ENCODE data around the gene SDCCAG8. TPM values are rescaled to one million over a fixed set of nuclear protein-coding genes. Genes with fewer than 3 reads are reported as not detected.
A peak's percentile ranks its signal among the peaks of the same experiment; 100 is the strongest.

Gene SDCCAG8
- total RNA-seq, 1 donor from 2014 or later = 41.2 TPM

DNA sequence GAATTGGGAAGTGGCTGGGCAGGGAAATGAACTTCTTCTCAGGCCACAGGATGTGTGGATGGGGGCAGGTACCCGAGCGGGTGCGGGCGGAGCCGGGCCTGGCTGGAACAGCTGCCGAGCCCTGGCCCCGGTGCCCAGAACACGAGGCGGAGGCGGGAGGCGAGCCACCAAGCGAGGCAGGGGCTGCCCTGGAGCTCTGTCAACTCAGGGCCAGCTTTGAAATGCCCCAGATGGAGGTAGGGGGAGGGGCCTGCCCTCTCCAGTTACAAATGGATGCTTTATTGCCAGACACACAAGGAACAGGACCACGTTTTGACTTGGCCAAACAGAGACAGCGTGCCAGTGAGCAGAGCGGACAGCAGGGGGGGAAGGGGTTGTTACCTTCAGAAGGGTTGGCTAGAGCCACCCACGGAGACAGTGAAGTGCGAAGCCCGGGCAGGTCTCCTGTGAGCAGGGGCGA lies 240.4 kb downstream of the SDCCAG8 start:
- Mint-ChIP-seq H3K27ac (no peak overlapping the region), H3K4me1 (peaks cover 13% of the 10 kb centered on the region), H3K4me3 (no peak overlapping the region), H3K27me3 (no peaks in the 10 kb centered on the region), H3K36me3 (ENCODE audit: low read depth) (peaks cover 24% of the 10 kb centered on the region), H3K9me3 (no peaks in the 10 kb centered on the region)
- TF ChIP-seq, protein P1, sequence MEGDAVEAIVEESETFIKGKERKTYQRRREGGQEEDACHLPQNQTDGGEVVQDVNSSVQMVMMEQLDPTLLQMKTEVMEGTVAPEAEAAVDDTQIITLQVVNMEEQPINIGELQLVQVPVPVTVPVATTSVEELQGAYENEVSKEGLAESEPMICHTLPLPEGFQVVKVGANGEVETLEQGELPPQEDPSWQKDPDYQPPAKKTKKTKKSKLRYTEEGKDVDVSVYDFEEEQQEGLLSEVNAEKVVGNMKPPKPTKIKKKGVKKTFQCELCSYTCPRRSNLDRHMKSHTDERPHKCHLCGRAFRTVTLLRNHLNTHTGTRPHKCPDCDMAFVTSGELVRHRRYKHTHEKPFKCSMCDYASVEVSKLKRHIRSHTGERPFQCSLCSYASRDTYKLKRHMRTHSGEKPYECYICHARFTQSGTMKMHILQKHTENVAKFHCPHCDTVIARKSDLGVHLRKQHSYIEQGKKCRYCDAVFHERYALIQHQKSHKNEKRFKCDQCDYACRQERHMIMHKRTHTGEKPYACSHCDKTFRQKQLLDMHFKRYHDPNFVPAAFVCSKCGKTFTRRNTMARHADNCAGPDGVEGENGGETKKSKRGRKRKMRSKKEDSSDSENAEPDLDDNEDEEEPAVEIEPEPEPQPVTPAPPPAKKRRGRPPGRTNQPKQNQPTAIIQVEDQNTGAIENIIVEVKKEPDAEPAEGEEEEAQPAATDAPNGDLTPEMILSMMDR (IDR thresholded peaks at IDR 0.05) = no peak
- DNase-seq (no peak), ATAC-seq (ENCODE audit: low read depth) (no peak)
- intact Hi-C loops (cut with micrococcal nuclease) = no loop called here
- ChIA-PET CTCF (no interaction called here), POLR2A (interaction anchor here (1.6 kb wide), 1 partner anchor 11 kb away, joined by 8 read pairs; no protein-coding TSS in a partner anchor)

DNA sequence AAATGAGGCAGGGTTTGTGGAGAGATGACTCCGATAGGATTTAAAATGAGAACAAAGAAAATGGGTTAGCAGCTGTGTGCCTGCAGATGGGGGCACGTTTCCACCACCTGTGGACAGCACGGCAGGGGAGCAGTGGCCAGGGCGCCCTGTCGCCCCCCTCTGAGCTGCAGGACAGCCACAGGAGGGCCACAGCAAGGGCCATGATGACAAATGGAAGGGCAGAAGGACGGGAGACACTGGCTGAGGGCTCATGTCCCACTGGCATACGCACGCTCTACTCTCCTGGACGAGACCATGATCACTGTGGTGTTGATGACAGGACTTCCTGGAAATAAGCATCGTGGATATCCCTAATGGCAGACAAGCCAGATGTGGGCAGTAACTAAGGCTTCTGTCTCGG lies 241.0 kb downstream of the SDCCAG8 start:
- Mint-ChIP-seq H3K4me1 (peaks cover 13% of the 10 kb centered on the region), H3K4me3 (no peak overlapping the region), H3K9me3 (no peaks in the 10 kb centered on the region), H3K27me3 (no peaks in the 10 kb centered on the region), H3K36me3 (ENCODE audit: low read depth) (peaks cover 25% of the 10 kb centered on the region), H3K27ac (peak overlapping the region; percentile 2)
- TF ChIP-seq, protein P1 (IDR thresholded peaks at IDR 0.05) = no peak
- POLR2A ChIA-PET = interaction anchor here (1.6 kb wide), 1 partner anchor 11 kb away, joined by 8 read pairs; no protein-coding TSS in a partner anchor
- no peak for ATAC-seq (ENCODE audit: low read depth)
- intact Hi-C loops (cut with micrococcal nuclease) = no loop called here
- CTCF ChIA-PET = no interaction called here
- no peak for DNase-seq

DNA sequence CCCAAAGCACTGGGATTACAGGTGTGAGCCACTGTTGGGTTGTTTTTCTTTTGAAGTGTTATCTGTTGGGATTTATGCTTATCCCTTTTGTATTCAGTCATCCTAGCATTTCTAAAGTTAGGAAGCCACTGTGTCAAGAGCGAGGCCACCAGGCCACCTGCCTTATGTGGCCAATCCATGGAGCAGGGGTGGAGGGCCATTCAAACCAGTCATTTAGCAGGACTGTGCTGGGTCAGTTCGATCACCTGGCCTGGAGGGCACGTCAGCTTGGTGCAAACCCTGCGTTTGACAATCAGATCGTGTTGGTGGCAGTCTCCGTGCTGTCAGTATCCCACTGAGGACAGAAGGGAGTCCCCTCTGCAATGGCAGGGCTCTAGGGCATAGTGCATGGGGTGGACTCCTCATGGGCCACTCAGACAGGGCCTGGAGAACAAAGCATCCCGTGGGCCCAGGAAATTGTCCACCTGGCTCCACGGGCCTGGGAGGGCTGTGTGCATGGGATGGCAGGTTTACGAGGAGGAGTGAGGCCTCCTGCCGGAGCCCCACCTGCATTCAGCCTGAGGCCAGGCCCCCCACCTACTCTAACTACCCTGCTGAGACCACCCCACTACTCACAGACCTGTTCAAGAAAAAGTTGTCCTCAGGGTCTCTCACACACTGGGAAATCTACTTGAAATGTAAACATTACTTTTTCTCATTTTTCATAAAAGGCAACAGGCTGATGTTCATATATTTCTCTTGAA lies 242.3 kb downstream of the SDCCAG8 start:
- H3K9me3 Mint-ChIP-seq = no peaks in the 10 kb centered on the region
- ATAC-seq (ENCODE audit: low read depth) (no peak), DNase-seq (no peak)
- TF ChIP-seq, protein P1 (IDR thresholded peaks at IDR 0.05) = no peak
- peaks cover 25% of the 10 kb centered on the region for H3K36me3 Mint-ChIP-seq (ENCODE audit: low read depth)
- H3K27ac Mint-ChIP-seq = no peak overlapping the region
- intact Hi-C loops (cut with micrococcal nuclease) = no loop called here
- H3K27me3 Mint-ChIP-seq = no peaks in the 10 kb centered on the region
- POLR2A ChIA-PET = interaction anchor here (0.6 kb wide), 1 partner anchor 140 kb away, joined by 3 read pairs; no protein-coding TSS in a partner anchor
- no peak overlapping the region for H3K4me3 Mint-ChIP-seq
- CTCF ChIA-PET = no interaction called here
- H3K4me1 Mint-ChIP-seq = peaks cover 13% of the 10 kb centered on the region

DNA sequence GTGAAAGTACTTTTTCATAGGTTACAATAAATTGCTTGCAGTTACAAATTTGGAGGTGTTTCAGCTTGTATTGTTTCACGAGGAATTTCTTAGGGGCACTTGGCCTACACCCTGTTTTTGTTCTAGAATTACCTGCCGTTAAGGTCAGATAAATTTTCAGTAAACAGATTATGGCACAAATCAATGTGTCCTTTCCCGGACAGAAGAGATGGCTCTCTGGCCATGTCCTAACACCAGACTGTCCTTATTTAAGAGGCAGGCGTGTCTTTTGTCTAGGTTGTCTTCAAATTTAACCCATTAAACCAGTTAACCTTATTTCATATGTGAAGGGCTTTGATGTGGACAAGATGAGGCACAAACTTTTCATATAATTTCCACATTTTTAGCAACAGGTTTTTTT lies 243.4 kb downstream of the SDCCAG8 start:
- intact Hi-C loops (cut with micrococcal nuclease) = no loop called here
- DNase-seq = no peak
- Mint-ChIP-seq H3K27ac (no peak overlapping the region), H3K4me3 (no peak overlapping the region), H3K9me3 (no peaks in the 10 kb centered on the region), H3K27me3 (no peaks in the 10 kb centered on the region), H3K4me1 (peaks cover 13% of the 10 kb centered on the region), H3K36me3 (ENCODE audit: low read depth) (peaks cover 19% of the 10 kb centered on the region)
- CTCF ChIA-PET = no interaction called here
- TF ChIP-seq, protein P1 (IDR thresholded peaks at IDR 0.05) = no peak
- ATAC-seq (ENCODE audit: low read depth) = no peak
- POLR2A ChIA-PET = no interaction called here

DNA sequence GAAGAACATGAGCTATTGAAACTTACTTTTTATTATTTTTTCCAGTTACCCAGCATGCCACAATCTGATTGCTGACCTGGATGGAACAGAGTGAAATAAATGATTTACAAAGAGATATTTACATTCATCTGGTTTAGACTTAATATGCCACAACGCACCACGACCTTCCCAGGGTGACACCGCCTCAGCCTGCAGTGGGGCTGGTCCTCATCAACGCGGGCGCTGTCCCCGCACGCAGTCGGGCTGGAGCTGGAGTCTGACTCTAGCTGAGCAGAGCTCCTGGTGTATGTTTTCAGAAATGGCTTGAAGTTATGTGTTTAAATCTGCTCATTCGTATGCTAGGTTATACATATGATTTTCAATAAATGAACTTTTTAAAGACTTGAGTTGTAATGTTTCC lies 243.9 kb downstream of the SDCCAG8 start:
- ATAC-seq (ENCODE audit: low read depth) (no peak), DNase-seq (no peak)
- intact Hi-C loops (cut with micrococcal nuclease) = no loop called here
- Mint-ChIP-seq H3K4me3 (no peak overlapping the region), H3K4me1 (peaks cover 12% of the 10 kb centered on the region), H3K27me3 (no peaks in the 10 kb centered on the region), H3K36me3 (ENCODE audit: low read depth) (peaks cover 17% of the 10 kb centered on the region), H3K9me3 (no peaks in the 10 kb centered on the region), H3K27ac (no peak overlapping the region)
- ChIA-PET POLR2A (no interaction called here), CTCF (no interaction called here)
- TF ChIP-seq, protein P1 (IDR thresholded peaks at IDR 0.05) = no peak

All from activated B cell treated with CpG ODN at 0.5 μM for 24 hours (primary cell).